Measurements from ENCODE around the gene TAF6L.
A peak's percentile ranks its signal among the peaks of the same experiment; 100 is the strongest.

Gene TAF6L

GRCh38 chr11:62782753-62783152 lies 11.6 kb downstream of the TAF6L start:
- peaks cover 55% of the 10 kb centered on the region for H3K36me3 ChIP-seq
- peaks cover 8% of the 10 kb centered on the region for H3K4me1 ChIP-seq
- H3K27me3 ChIP-seq = no peaks in the 10 kb centered on the region
- TF ChIP-seq Cebpa-rat (IDR thresholded peaks at IDR 0.05) = no peak
- no peak overlapping the region for H3K4me2 ChIP-seq
- H3K9me3 ChIP-seq = no peaks in the 10 kb centered on the region
- H3K4me3 ChIP-seq = no peak overlapping the region
- H3K27ac ChIP-seq = no peak overlapping the region
- no peak overlapping the region for H3K9ac ChIP-seq
- H4K20me1 ChIP-seq = no peaks in the 10 kb centered on the region

DNA sequence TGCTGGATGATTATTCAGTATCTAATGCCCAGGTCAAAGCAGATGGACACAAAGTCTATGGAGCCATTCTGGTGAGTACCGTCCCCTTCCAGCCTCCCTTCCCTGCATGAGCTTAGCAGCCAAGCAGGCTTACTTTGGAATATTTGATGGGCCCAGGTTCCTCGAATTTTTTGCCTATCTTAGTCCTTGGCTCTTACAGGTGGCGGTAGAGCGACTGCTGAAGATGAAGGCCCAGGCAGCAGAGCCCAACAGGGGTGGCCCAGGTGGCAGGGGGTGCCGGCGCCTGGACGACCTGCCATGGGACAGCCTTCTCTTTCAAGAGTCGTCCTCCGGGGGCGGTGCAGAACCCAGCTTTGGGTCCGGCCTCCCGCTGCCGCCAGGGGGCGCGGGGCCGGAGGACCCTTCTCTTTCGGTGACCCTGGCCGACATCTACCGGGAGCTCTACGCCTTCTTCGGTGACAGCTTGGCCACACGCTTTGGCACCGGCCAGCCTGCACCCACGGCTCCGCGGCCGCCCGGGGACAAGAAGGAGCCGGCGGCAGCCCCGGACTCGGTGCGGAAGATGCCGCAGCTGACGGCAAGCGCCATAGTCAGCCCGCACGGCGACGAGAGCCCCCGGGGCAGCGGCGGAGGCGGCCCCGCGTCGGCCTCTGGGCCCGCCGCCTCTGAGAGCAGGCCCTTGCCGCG lies 15.3 kb downstream of the TAF6L start:
- peak overlapping the region; percentile 97 for H3K9ac ChIP-seq
- peak overlapping the region; percentile 100 for H3K4me3 ChIP-seq
- H3K27me3 ChIP-seq = no peaks in the 10 kb centered on the region
- H3K9me3 ChIP-seq = no peaks in the 10 kb centered on the region
- peak overlapping the region; percentile 96 for H3K27ac ChIP-seq
- no peak for TF ChIP-seq Cebpa-rat (IDR thresholded peaks at IDR 0.05)
- peaks cover 48% of the 10 kb centered on the region for H3K36me3 ChIP-seq
- peak overlapping the region; percentile 82 for H3K4me2 ChIP-seq
- peaks cover 42% of the 10 kb centered on the region for H3K4me1 ChIP-seq
- peaks cover 26% of the 10 kb centered on the region for H4K20me1 ChIP-seq

DNA sequence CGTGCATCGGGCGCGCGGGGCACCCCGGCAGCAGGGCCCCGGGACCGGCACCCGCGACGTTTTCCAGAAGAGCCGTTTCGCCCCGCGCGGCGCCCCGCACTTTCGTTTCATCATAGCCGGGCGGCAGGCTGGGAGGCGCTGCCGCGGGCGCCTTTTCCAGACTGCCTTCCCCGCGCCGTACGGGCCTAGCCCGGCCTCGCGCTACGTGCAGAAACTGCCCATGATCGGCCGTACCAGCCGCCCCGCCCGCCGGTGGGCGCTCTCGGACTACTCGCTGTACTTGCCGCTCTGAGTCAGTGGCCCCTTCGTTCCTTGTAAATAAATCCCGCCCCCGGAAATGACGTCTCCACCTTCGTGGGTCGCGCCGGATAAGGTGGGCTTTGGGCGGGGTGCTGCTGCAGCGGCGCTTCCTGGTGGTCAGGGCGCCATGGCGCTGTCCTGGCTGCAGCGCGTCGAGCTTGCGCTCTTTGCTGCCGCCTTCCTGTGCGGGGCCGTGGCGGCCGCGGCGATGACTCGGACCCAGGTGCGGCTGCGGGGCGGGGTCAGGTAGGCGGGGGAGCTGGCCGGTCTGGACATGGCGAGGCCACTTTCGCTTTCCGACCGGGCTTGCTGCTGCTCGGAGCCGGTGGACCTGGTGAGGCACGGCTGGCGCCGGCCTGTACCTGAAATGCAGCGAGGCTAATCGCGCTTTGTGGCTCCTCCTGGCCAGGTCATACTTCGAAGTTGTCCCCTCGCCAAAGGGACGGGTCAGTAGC lies 16.0 kb downstream of the TAF6L start, which contains the start of gene TMEM179B:
Gene TMEM179B (plus strand): TSS at position 398 of the 755 bp plus-strand sequence. CDS start 30 bp downstream, at position 428.
- Histone ChIP-seq H3K9me3 (no peaks in the 10 kb centered on the region), H3K4me2 (peak within 1 kb of the TSS; percentile 82), H3K9ac (peak within 1 kb of the TSS; percentile 97), H4K20me1 (peaks cover 27% of the 10 kb centered on the region), H3K4me1 (peaks cover 44% of the 10 kb centered on the region), H3K27ac (peak within 1 kb of the TSS; percentile 96), H3K4me3 (peak within 1 kb of the TSS; percentile 100), H3K36me3 (peaks cover 44% of the 10 kb centered on the region), H3K27me3 (no peaks in the 10 kb centered on the region)
- TF ChIP-seq Cebpa-rat (IDR thresholded peaks at IDR 0.05) = no peak

- H3K9me3 ChIP-seq = no peaks in the 10 kb centered on the region
- H3K27me3 ChIP-seq = no peaks in the 10 kb centered on the region
- H3K4me1 ChIP-seq = peaks cover 51% of the 10 kb centered on the region
- H4K20me1 ChIP-seq = peaks cover 30% of the 10 kb centered on the region
- H3K4me2 ChIP-seq = peak overlapping the region; percentile 82
- no peak overlapping the region for H3K4me3 ChIP-seq
- H3K36me3 ChIP-seq = peaks cover 48% of the 10 kb centered on the region
- peak overlapping the region; percentile 97 for H3K9ac ChIP-seq
- TF ChIP-seq Cebpa-rat (IDR thresholded peaks at IDR 0.05) = no peak
- H3K27ac ChIP-seq = no peak overlapping the region
Measured at GRCh38 chr11:62788991-62789390, 17.8 kb downstream of the TAF6L start.

GRCh38 chr11:62789576-62789975 lies 18.4 kb downstream of the TAF6L start:
- Histone ChIP-seq H3K27me3 (no peaks in the 10 kb centered on the region), H3K36me3 (peaks cover 54% of the 10 kb centered on the region), H3K4me2 (peak overlapping the region; percentile 82), H3K4me1 (peaks cover 51% of the 10 kb centered on the region), H3K9ac (no peak overlapping the region), H4K20me1 (peaks cover 30% of the 10 kb centered on the region), H3K9me3 (no peaks in the 10 kb centered on the region), H3K27ac (no peak overlapping the region), H3K4me3 (no peak overlapping the region)
- TF ChIP-seq Cebpa-rat (IDR thresholded peaks at IDR 0.05) = no peak

GRCh38 chr11:62791501-62792201 lies 20.5 kb downstream of the TAF6L start, which contains the start of gene TMEM223:
Gene TMEM223, minus strand, starts transcription at chr11:62792006. Its CDS starts 12 bp downstream, at chr11:62791994.
- Histone ChIP-seq H3K9me3 (no peaks in the 10 kb centered on the region), H3K4me1 (peaks cover 43% of the 10 kb centered on the region), H4K20me1 (peaks cover 30% of the 10 kb centered on the region), H3K4me3 (peak within 1 kb of the TSS; percentile 98), H3K4me2 (peak within 1 kb of the TSS; percentile 82), H3K9ac (peak within 1 kb of the TSS; percentile 96), H3K36me3 (peaks cover 68% of the 10 kb centered on the region), H3K27ac (peak within 1 kb of the TSS; percentile 91), H3K27me3 (no peaks in the 10 kb centered on the region)
- no peak for TF ChIP-seq Cebpa-rat (IDR thresholded peaks at IDR 0.05)

- Histone ChIP-seq H3K36me3 (peaks cover 74% of the 10 kb centered on the region), H3K4me1 (peaks cover 43% of the 10 kb centered on the region), H3K4me3 (peak overlapping the region; percentile 98)
Measured at GRCh38 chr11:62792202-62792575, 21.0 kb downstream of the TAF6L start.

GRCh38 chr11:62794201-62794775 lies 23.1 kb downstream of the TAF6L start:
- no peak overlapping the region for H3K4me2 ChIP-seq
- H3K4me3 ChIP-seq = no peak overlapping the region
- no peak overlapping the region for H3K9ac ChIP-seq
- no peak for TF ChIP-seq Cebpa-rat (IDR thresholded peaks at IDR 0.05)
- no peak overlapping the region for H3K27ac ChIP-seq
- H3K4me1 ChIP-seq = peaks cover 27% of the 10 kb centered on the region
- peaks cover 20% of the 10 kb centered on the region for H4K20me1 ChIP-seq
- no peaks in the 10 kb centered on the region for H3K27me3 ChIP-seq
- peaks cover 88% of the 10 kb centered on the region for H3K36me3 ChIP-seq
- no peaks in the 10 kb centered on the region for H3K9me3 ChIP-seq

More at GRCh38 chr11:62792202-62792575, 21.0 kb downstream of the TAF6L start:
- Histone ChIP-seq H3K9me3 (no peaks in the 10 kb centered on the region), H3K27me3 (no peaks in the 10 kb centered on the region), H4K20me1 (peaks cover 30% of the 10 kb centered on the region), H3K4me2 (peak overlapping the region; percentile 82), H3K9ac (peak overlapping the region; percentile 96; the same call in 1 of the 2 replicates), H3K27ac (peak overlapping the region; percentile 60)
- TF ChIP-seq Cebpa-rat (IDR thresholded peaks at IDR 0.05) = no peak

DNA sequence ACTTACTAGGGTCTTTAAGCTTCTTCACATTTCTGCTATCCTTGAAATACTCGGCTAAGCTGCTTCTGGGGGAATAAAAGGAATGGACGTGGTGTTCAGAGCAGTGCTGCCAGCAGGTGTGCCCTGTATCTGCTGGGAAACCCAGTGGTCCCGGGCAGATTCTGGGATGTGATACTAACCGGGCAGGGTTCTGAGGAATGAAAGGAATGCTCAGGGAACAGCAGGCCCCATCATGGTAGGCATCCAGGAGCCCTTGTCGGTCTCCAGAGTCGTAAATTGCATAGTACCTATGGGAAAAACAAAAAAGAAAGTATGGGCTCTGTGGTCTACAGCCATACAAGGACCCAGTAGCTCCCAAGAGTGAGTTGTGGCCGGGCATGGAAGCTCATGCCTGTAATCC lies 25.1 kb downstream of the TAF6L start:
- TF ChIP-seq Cebpa-rat (IDR thresholded peaks at IDR 0.05) = no peak
- no peak overlapping the region for H3K4me2 ChIP-seq
- no peaks in the 10 kb centered on the region for H3K27me3 ChIP-seq
- H3K9me3 ChIP-seq = no peaks in the 10 kb centered on the region
- H4K20me1 ChIP-seq = peaks cover 5% of the 10 kb centered on the region; the same call in 1 of the 2 replicates
- H3K4me3 ChIP-seq = no peak overlapping the region
- no peak overlapping the region for H3K27ac ChIP-seq
- H3K9ac ChIP-seq = no peak overlapping the region
- peaks cover 92% of the 10 kb centered on the region for H3K36me3 ChIP-seq
- H3K4me1 ChIP-seq = peaks cover 9% of the 10 kb centered on the region
